NCI-H1105 treated with DMSO at 0.1 percent for 48 hours (cell line): ENCODE data around the gene PCMTD2.

Experiments used
- DNase-seq: peaks from one replicate; lab custom pipeline; 2025; lab: John Stamatoyannopoulos, UW

Gene PCMTD2

DNA sequence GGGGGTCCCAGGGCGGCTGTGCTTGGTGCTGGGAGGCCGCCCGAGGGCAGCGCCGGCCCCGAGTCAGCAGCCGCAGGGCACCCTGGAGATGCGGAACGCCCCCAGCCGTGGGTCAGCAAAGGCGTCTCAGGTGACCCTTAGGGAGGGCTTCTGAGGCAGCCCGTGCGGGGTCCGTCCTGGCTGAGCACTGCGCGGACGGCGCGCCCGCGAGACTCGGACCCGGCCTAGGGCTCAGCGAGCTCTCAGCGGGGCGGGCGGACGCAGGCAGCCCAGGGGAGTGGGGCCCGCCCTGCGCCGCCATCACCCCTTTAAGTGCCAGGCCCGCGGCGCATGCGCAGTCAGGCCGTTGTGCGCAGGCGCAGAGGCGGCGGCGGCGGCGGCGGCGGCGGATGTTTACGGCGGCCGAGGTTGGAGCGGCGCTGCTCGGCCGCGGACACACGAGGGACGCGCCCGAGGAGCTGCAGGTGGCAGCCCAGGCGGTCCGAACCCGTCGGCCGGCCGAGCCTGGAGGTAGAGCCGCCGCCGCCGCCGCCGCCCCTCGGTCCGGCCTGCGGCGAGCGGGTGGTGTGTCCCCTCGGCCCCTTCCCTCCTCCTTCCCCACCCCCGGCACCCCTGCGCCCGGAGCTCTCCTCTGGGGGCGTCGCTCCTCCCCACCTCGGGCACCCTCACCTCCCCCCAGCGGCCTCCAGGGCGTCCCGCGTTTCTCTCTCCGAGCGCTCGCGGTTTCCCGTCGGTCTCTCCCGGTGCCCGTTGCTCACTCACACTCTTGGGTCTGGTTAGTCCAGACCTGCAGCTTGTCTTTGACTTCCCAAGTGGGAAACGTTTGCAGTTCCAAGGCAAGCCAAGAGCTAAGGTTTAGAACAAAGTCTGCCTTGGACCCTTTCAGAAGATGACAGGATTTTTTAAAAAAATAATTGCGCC lies at the start of gene PCMTD2:
Gene PCMTD2, plus strand, starts transcription at position 388 of the 921 bp plus-strand sequence. CDS start 4,218 bp downstream, outside the sequence.
- peak; percentile 76 for DNase-seq

- no peak for DNase-seq
Measured at GRCh38 chr20:64206614-64207013, 48.9 kb upstream of the PCMTD2 start.

DNA sequence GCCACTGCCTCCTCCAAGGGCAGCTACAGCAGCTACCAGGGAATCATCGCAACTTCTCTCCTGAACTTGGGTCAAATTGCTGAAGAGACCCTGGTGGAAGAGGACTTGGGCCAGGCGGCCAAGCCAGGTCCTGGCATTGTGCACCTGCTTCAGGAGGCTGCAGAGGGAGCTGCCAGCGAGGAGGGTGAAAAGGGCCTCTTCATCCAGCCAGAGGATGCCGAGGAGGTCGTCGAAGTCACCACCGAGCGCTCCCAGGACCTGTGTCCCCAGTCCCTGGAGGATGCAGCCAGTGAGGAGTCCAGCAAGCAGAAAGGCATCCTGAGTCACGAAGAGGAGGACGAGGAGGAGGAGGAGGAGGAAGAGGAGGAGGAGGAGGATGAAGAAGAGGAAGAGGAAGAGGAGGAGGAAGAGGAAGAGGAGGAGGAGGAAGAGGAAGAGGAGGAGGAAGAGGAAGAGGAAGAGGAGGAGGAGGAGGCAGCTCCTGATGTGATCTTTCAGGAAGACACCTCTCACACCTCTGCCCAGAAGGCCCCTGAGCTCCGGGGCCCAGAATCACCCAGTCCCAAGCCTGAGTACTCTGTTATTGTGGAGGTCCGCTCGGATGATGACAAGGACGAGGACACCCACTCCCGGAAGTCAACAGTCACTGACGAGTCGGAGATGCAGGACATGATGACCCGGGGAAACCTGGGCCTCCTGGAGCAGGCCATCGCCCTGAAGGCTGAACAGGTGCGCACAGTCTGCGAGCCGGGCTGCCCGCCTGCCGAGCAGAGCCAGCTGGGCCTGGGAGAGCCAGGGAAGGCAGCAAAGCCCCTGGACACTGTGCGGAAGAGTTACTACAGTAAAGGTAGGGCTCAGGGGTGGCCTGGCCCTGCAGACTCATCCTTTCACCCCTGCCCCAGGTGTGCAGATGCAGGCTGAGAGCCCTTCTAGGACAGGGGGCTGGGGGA lies 47.6 kb upstream of the PCMTD2 start:
- DNase-seq, result no peak

- no peak for DNase-seq
Measured at GRCh38 chr20:64209148-64209547, 46.4 kb upstream of the PCMTD2 start.

DNA sequence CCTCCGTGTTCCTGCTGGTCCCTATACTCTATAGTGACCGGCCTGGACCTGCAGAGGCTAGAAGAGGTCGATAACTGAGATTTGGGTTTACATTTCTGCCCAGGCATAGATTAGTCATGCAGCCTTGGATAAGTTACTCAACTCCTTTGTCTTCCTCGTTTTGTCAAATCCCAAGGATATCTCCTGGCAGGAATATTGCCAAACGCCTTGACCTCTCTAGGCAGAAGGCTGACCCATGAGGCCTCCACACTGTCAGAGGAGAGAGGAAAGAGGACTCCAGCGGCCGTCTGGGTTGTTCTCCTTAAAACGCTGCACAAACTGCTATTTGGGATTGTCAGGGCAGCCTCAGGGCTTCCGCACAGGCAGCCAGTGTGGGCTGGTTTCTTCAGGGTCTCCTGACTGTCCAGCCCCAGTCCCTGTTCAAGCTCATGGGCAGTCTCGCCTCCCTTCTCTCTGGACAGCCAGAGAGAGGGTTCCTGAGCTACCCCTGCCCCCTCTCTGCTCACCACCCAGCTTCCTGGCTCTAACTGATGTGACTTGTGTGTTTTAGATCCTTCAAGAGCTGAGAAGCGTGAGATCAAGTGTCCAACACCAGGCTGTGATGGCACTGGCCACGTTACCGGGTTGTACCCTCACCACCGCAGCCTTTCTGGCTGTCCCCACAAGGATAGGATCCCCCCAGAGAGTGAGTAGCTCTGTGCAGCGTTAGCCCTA lies 44.7 kb upstream of the PCMTD2 start:
- no peak for DNase-seq

GRCh38 chr20:64211874-64212658 lies 43.5 kb upstream of the PCMTD2 start:
- no peak for DNase-seq

DNA sequence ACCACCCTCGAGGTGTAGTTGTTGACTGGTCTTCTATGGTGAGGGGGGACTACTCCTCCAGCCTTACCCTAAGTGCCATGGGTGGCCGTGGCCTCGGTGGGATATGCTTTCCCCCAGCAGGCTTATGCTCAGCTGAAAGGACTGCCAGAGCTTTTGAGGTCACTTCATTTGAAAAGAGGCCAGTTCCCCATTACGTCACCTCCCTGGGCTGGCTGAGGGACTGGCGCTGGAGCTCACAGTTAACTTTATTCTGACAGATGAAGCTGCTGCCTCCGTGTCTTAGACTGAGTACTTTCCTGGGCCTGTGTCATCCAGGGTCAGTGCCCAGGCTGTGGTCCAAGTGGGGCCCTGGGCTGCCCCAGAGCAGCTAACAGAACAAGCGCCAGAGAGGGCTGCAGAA lies 42.8 kb upstream of the PCMTD2 start:
- DNase-seq, result no peak

GRCh38 chr20:64214113-64214512 lies 41.4 kb upstream of the PCMTD2 start:
- DNase-seq, result no peak

DNA sequence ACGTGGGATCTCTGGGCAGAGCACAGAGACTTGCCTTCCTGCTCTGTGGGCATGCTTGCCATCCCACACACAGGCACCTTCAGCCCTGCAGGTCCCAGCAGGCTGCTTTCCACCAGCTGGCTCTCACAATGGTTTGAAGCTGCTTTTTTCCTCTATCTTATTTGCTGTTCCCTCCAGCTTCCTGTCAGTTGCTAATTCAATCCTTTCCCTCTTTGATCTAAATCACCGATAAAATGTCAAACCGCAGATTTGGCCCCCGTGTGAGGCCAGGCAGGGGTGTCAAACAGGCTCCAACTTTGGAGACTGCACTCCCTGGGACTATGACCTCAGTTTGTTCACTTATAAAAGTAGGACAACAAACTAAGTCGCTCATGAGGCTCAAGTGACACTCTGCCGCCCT lies 40.6 kb upstream of the PCMTD2 start:
- no peak for DNase-seq

DNA sequence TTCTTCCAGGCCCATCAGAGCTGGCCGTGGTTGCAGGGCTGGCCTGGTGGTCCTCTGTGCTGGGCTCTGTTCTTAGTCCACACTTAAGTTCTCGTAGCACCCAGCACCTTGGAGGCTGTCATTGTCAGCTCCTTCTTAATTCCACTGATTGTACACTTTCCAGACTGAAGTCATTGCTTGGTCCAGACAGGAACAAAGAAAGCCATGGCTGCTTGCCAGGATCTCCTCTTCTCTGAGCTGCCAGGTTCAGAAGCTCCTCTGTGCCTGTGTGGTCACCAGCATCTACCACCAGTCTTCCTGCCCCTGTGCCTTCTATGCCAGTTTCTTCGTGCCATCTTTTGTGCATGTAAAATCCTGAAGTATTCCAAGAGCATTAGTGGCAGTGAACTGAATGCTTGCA lies 39.5 kb upstream of the PCMTD2 start:
- DNase-seq, result no peak

DNA sequence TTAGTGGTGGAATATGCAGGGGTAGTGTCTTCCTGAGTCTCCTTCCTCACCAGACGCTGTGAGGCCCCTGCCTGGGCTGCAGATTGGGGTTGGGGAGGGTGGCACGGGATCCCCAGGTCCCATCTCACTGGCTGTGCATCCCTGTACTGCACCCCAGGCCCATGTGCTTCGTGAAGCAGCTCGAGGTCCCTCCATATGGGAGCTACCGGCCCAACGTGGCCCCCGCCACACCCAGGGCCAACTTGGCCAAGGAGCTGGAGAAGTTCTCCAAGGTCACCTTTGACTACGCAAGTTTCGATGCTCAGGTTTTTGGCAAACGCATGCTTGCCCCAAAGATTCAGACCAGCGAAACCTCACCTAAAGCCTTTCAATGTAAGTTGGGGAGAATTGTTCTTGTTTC lies 38.6 kb upstream of the PCMTD2 start:
- DNase-seq, result no peak

DNA sequence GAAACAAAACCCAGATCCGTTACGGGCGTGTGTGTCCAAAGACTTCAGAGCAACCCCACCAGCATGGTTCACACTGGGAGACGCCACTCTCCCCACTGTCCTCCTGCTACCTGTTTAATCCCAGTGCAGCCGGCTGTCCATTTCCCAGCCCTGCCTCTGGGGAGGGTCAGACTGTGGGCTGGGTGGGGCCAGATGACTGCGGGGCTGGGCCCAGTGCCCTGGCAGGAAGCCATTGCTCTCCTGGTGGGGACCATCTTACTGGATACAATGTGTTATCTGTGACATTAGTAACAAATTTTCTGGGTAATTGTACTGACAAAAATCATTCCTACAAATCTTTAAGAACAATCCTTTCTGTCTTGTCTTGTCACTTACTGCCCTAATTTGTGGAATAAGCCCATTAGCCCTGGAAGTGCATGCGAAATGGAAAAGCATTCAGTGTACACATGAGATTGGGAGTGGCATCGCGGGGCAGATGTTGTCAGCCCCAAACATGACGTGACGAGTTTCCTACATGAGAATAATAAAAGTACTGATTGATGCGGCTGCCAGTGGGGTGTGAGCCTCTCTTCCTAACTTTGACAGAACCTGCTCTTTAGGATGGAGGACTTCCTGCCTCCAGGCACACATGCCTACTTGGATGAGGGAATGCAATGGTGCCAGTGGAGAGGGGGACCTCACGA lies 37.9 kb upstream of the PCMTD2 start:
- no peak for DNase-seq

- DNase-seq, result no peak
Measured at GRCh38 chr20:64219202-64219601, 36.3 kb upstream of the PCMTD2 start.

DNA sequence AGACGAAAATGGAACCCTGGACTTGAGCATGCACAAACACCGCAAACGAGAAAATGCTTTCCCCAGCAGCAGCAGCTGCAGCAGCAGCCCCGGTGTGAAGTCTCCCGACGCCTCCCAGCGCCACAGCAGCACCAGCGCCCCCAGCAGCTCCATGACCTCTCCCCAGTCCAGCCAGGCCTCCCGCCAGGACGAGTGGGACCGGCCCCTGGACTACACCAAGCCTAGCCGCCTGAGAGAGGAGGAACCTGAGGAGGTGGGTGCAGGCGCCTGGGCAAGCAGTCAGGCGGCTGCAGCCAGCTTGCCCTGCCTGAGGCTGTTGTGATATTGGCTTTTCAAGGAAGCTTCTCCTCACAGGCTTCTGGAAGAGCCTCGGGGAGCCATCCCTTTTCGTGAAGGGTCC lies 35.8 kb upstream of the PCMTD2 start:
- DNase-seq, result no peak

- DNase-seq, result no peak
Measured at GRCh38 chr20:64220420-64220819, 35.1 kb upstream of the PCMTD2 start.

DNA sequence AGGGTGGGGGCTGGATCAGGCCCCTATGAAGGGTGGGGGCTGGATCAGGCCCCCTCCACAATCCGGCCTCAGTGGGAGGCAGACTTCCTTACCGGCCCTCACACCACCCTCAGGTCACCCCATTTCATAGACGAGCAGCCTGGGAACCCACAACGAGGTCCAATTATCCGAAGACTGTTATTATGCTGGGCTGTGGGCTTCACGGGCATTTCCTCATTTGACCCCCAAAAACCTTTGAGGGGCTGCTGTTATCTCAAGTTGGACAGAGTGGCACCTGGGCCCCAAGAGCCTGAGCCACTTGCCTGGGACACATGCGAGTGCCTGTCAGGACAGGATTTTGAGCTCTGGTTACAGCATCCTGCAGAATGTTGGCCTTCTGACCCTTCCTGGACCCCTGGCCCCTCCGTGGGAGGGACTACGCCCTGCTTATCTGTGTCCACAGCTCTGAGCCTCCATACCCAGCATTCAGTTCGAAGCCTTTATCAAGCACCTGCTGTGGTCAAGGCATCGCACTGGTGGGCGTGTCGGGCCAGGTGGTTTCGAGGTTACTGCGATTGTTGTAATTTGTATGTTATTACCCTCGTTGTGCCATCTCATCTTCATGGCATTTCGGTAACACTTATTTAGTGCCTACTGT lies 34.5 kb upstream of the PCMTD2 start:
- DNase-seq, result no peak

GRCh38 chr20:64222291-64222735 lies 33.2 kb upstream of the PCMTD2 start:
- DNase-seq, result no peak

DNA sequence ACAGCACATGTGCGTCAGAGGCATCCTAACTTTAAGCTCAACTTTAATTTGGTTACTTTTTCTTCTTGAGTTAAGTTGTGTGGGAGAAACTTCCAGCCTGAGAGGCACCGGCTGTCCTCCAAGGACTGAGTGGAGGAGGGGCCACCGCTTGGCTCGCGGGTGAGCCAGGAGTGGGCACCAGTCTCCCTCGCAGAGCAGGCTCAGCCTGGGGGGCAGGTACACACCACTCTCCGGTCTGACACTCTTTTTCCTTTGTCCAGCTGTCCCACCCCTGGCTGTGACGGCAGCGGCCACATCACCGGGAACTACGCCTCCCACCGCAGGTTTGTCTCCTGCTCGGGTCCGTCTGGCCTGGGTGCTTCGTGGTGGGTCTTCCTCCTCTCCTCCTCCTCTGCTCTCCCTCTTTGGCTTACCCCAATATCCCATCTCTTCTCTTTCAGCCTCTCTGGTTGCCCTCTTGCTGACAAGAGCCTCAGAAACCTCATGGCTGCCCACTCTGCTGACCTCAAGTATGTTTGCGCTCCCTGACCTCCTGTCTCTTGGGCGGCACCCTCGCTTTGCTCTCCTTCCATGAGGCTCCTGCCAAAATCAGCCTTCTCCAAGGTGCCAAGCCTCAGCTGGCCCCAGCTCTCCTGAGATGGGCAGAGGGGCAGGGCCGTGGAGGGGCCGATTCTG lies 32.6 kb upstream of the PCMTD2 start:
- DNase-seq, result no peak

- no peak for DNase-seq
Measured at GRCh38 chr20:64223526-64224067, 32.0 kb upstream of the PCMTD2 start.
